ENCODE data around the gene LUC7L.

- no peak for TF ChIP-seq CTCF (IDR thresholded peaks at IDR 0.05; ENCODE audit: low read length)
- TF ChIP-seq EZH2 (IDR thresholded peaks at IDR 0.05; ENCODE audit: borderline replicate concordance, low read length) = no peak
These were observed 46.6 kb upstream of the LUC7L start, which contains the start of gene RGS11 for GRCh38 chr16:275786-276232.

Data from OCI-LY1 (cell line).